H9 (cell line): ENCODE measurements around the gene LDHA. TPM values are rescaled to one million over a fixed set of nuclear protein-coding genes. Genes with fewer than 3 reads are reported as not detected.

Source experiments
- DNase-seq: peaks from one replicate; pipeline ENCODE4 v3.0.0-alpha.2; 2017
- H2AFZ ChIP-seq: one replicate; pipeline ENCODE4 v1.6.1; 2013; ENCODE audit warnings: mild to moderate bottlenecking, low read length, control low read depth, moderate library complexity
- H2AK5ac ChIP-seq: 2 replicates; pipeline ENCODE4 v1.6.1; 2013; ENCODE audit warnings: low read length, control low read depth, mixed read lengths; ENCODE audit not compliant: insufficient read length
- H2BK120ac ChIP-seq: one replicate; pipeline ENCODE4 v1.6.1; 2013; ENCODE audit warnings: low read depth, mild to moderate bottlenecking, low read length, control low read depth, inconsistent platforms; ENCODE audit not compliant: poor library complexity, severe bottlenecking
- H2BK12ac ChIP-seq: 2 replicates; pipeline ENCODE4 v1.6.1; 2013; ENCODE audit warnings: low read length, control low read depth, mixed read lengths, low read depth; ENCODE audit not compliant: insufficient read length
- H2BK15ac ChIP-seq: 2 replicates; pipeline ENCODE4 v1.6.1; 2013; ENCODE audit warnings: low read depth, low read length, control low read depth
- H2BK20ac ChIP-seq: one replicate; pipeline ENCODE4 v1.6.1; 2013; ENCODE audit warnings: low read depth, mild to moderate bottlenecking, low read length, control low read depth, inconsistent platforms; ENCODE audit not compliant: poor library complexity, severe bottlenecking
- H2BK5ac ChIP-seq: 2 replicates; pipeline ENCODE4 v1.6.1; 2013; ENCODE audit warnings: low read length, control low read depth, mixed read lengths; ENCODE audit not compliant: insufficient read length
- H3K14ac ChIP-seq: 2 replicates; pipeline ENCODE4 v1.6.1; 2013; ENCODE audit warnings: low read length, control low read depth; ENCODE audit not compliant: insufficient read depth
- H3K18ac ChIP-seq: 2 replicates; pipeline ENCODE4 v1.6.1; 2013; ENCODE audit warnings: low read depth, mild to moderate bottlenecking, mixed read lengths, low read length, control low read depth; ENCODE audit not compliant: insufficient read length
- H3K23ac ChIP-seq: 2 replicates; pipeline ENCODE4 v1.6.1; 2013; ENCODE audit warnings: low read length, control low read depth, mixed read lengths, low read depth; ENCODE audit not compliant: insufficient read length
- H3K23me2 ChIP-seq: 2 replicates; pipeline ENCODE4 v1.6.1; 2013; ENCODE audit warnings: low read depth, mild to moderate bottlenecking, mixed read lengths, low read length, control low read depth; ENCODE audit not compliant: insufficient read length, poor library complexity, severe bottlenecking
- H3K27ac ChIP-seq: 2 replicates; pipeline ENCODE4 v1.5.1; 2013; ENCODE audit warnings: low read length, control low read depth, mixed read lengths, low read depth; ENCODE audit not compliant: insufficient read length
- H3K27me3 ChIP-seq: 2 replicates; pipeline ENCODE4 v1.6.1; 2013; ENCODE audit warnings: low read length, control low read depth, inconsistent platforms; ENCODE audit not compliant: insufficient read depth
- H3K4ac ChIP-seq: 2 replicates; pipeline ENCODE4 v1.6.1; 2013; ENCODE audit warnings: low read depth, mild to moderate bottlenecking, control low read depth, inconsistent platforms, low read length, moderate library complexity
- H3K4me1 ChIP-seq: 2 replicates; pipeline ENCODE4 v1.6.1; 2013; ENCODE audit warnings: low read length, control low read depth, inconsistent platforms; ENCODE audit not compliant: insufficient read depth
- H3K4me2 ChIP-seq: 2 replicates; pipeline ENCODE4 v1.6.1; 2013; ENCODE audit warnings: low read length, control low read depth, mixed read lengths; ENCODE audit not compliant: insufficient read length, insufficient read depth
- H3K56ac ChIP-seq: 2 replicates; pipeline ENCODE4 v1.6.1; 2013; ENCODE audit warnings: low read depth, mild to moderate bottlenecking, mixed read lengths, low read length, control low read depth; ENCODE audit not compliant: insufficient read length
- H3K79me1 ChIP-seq: 2 replicates; pipeline ENCODE4 v1.6.1; 2013; ENCODE audit warnings: low read depth, mild to moderate bottlenecking, moderate library complexity, low read length, control low read depth, inconsistent platforms; ENCODE audit not compliant: insufficient read depth, poor library complexity, severe bottlenecking
- H3K79me2 ChIP-seq: 2 replicates; pipeline ENCODE4 v1.6.1; 2013; ENCODE audit warnings: low read length, control low read depth, inconsistent platforms; ENCODE audit not compliant: insufficient read depth
- H3K9ac ChIP-seq: 2 replicates; pipeline ENCODE4 v1.6.1; 2013; ENCODE audit warnings: low read length, control low read depth, mixed read lengths; ENCODE audit not compliant: insufficient read length; ENCODE audit errors: extremely low read depth
- H3K9me3 ChIP-seq: one replicate; pipeline ENCODE4 v1.6.1; 2013; ENCODE audit warnings: low read depth, low read length, inconsistent platforms; ENCODE audit not compliant: control insufficient read depth
- H3T11ph ChIP-seq: one replicate; pipeline ENCODE4 v1.6.1; 2013; ENCODE audit warnings: mild to moderate bottlenecking, low read length, control low read depth, inconsistent platforms
- H4K20me1 ChIP-seq: one replicate; pipeline ENCODE4 v1.6.1; 2013; ENCODE audit not compliant: control insufficient read depth, insufficient read length, insufficient read depth
- H4K5ac ChIP-seq: 2 replicates; pipeline ENCODE4 v1.6.1; 2013; ENCODE audit warnings: low read depth, mild to moderate bottlenecking, mixed read lengths, low read length, control low read depth; ENCODE audit not compliant: insufficient read length
- H4K8ac ChIP-seq: replicated peaks from 2 replicates; pipeline ENCODE4 v1.6.1; 2013; ENCODE audit warnings: low read length, control low read depth, mixed read lengths, low read depth; ENCODE audit not compliant: insufficient read length
- H4K91ac ChIP-seq: 2 replicates; pipeline ENCODE4 v1.6.1; 2013; ENCODE audit warnings: low read depth, mild to moderate bottlenecking, moderate library complexity, mixed read lengths, low read length, control low read depth; ENCODE audit not compliant: insufficient read length
- H3K27ac Mint-ChIP-seq, 3 experiments: 2 replicates in 2 of 3; 3 replicates in 1 of 3; pipeline ENCODE4 v1.8.0; 2020 to 2021; ENCODE audit warnings: mixed read lengths in 3 of 3, mild to moderate bottlenecking in 1 of 3, moderate library complexity in 1 of 3
- H3K27me3 Mint-ChIP-seq: 2 replicates; pipeline ENCODE4 v1.8.0; 2021; ENCODE audit warnings: low read depth, mild to moderate bottlenecking, moderate library complexity, mixed read lengths
- H3K36me3 Mint-ChIP-seq, 3 experiments: 2 replicates in 2 of 3; 3 replicates in 1 of 3; pipeline ENCODE4 v1.8.0; 2020 to 2021; ENCODE audit warnings: low read depth in 3 of 3, mixed read lengths in 3 of 3; ENCODE audit not compliant: insufficient read depth in 1 of 3
- H3K4me1 Mint-ChIP-seq, 2 experiments: 2 replicates each; pipeline ENCODE4 v1.8.0; 2020; ENCODE audit warnings: mixed read lengths in 2 of 2
- H3K4me3 Mint-ChIP-seq, 2 experiments: 2 replicates in 1 of 2; 3 replicates in 1 of 2; pipeline ENCODE4 v1.8.0; 2020 to 2021; ENCODE audit warnings: mild to moderate bottlenecking in 2 of 2, mixed read lengths in 2 of 2, moderate library complexity in 1 of 2
- H3K9me3 Mint-ChIP-seq, 2 experiments: 2 replicates in 1 of 2; 3 replicates in 1 of 2; pipeline ENCODE4 v1.8.0; 2020; ENCODE audit warnings: mild to moderate bottlenecking in 2 of 2, mixed read lengths in 2 of 2, moderate library complexity in 1 of 2
- WGBS: extraction: QIAGEN DNeasy Blood & Tissue Kit; methylation state at CpG from one replicate; pipeline ENCODE4 v1.1.7; 2013; ENCODE audit warnings: missing lambda C conversion rate, low lambda C conversion rate, mixed read lengths; ENCODE audit not compliant: insufficient read length; ENCODE audit errors: extremely low coverage; 5-methylcytosine and 5-hydroxymethylcytosine counted together
- total RNA-seq: library from RNA; stranded (reverse); gene quantifications from 2 replicates; pipeline ENCODE4 v1.2.1, GENCODE V29; 2021
- TF ChIP-seq, protein P1 (sequence below): fragments of 200-600 bp; sonication (generic); conservative IDR thresholded peaks from 3 replicates; pipeline ENCODE4 v1.8.0; 2021; ENCODE audit warnings: antibody characterized with exemption, mild to moderate bottlenecking

LDHA gene
- total RNA-seq, 1 experiment from 2014 or later, result 720 TPM

- Histone ChIP-seq H2BK5ac (no peak overlapping the region), H4K91ac (no peak overlapping the region), H3K27ac (no peak overlapping the region), H3K23me2 (no peaks in the 10 kb centered on the region), H3K79me1 (no peaks in the 10 kb centered on the region), H3K14ac (no peak overlapping the region), H3K9ac (no peak overlapping the region), H3K4me1 (no peaks in the 10 kb centered on the region), H3K4ac (no peak overlapping the region), H2BK12ac (no peak overlapping the region), H2BK120ac (no peak overlapping the region), H4K8ac (no peak overlapping the region), H2AFZ (no peak overlapping the region), H3K23ac (no peak overlapping the region), H4K20me1 (no peaks in the 10 kb centered on the region), H2BK20ac (no peak overlapping the region), H3K27me3 (no peaks in the 10 kb centered on the region), H3K56ac (no peak overlapping the region), H3K18ac (no peak overlapping the region), H3K9me3 (no peaks in the 10 kb centered on the region), H4K5ac (no peak overlapping the region), H2AK5ac (no peak overlapping the region), H3K79me2 (no peaks in the 10 kb centered on the region), H2BK15ac (no peak overlapping the region), H3T11ph (no peak overlapping the region), H3K4me2 (no peak overlapping the region)
- Mint-ChIP-seq H3K9me3 (no peaks in the 10 kb centered on the region), H3K4me3 (no peak overlapping the region), H3K27me3 (no peaks in the 10 kb centered on the region), H3K36me3 (no peaks in the 10 kb centered on the region), H3K4me1 (no peaks in the 10 kb centered on the region), H3K27ac (no peak overlapping the region)
- WGBS, result no CpG with 5 or more reads among the region's 3 CpGs
- DNase-seq, result no peak
- TF ChIP-seq, protein P1, sequence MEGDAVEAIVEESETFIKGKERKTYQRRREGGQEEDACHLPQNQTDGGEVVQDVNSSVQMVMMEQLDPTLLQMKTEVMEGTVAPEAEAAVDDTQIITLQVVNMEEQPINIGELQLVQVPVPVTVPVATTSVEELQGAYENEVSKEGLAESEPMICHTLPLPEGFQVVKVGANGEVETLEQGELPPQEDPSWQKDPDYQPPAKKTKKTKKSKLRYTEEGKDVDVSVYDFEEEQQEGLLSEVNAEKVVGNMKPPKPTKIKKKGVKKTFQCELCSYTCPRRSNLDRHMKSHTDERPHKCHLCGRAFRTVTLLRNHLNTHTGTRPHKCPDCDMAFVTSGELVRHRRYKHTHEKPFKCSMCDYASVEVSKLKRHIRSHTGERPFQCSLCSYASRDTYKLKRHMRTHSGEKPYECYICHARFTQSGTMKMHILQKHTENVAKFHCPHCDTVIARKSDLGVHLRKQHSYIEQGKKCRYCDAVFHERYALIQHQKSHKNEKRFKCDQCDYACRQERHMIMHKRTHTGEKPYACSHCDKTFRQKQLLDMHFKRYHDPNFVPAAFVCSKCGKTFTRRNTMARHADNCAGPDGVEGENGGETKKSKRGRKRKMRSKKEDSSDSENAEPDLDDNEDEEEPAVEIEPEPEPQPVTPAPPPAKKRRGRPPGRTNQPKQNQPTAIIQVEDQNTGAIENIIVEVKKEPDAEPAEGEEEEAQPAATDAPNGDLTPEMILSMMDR, result no peak
These were observed 54.9 kb downstream of the LDHA start for GRCh38 chr11:18449251-18449650.
